Pulmonary artery endothelial cell (primary cell): ENCODE measurements around the gene PADI3. TPM values are rescaled to one million over a fixed set of nuclear protein-coding genes. Genes with fewer than 3 reads are reported as not detected.

Source experiments
- DNase-seq: peaks from one replicate; pipeline ENCODE4 v3.0.0-alpha.2; 2011; ENCODE audit warnings: low read depth, low spot score
- total RNA-seq: library from RNA; depleted of rRNA; stranded (reverse); fragments of >200 nt; gene quantifications from 2 replicates; pipeline ENCODE4 v1.2.3, GENCODE V29; 2014

PADI3 gene
- total RNA-seq, 1 donor from 2014 or later, result not detected

- no peak for DNase-seq
Observed at GRCh38 chr1:17330856-17331255, 82.0 kb downstream of the PADI3 start.

- DNase-seq, result no peak
Observed at GRCh38 chr1:17333081-17333480, 84.2 kb downstream of the PADI3 start.

Other genes with a start within 250 kb of the PADI3 start
- gene ATP13A2, start 237.2 kb upstream of the PADI3 start, total RNA-seq, result 41.6 and 51.7 TPM in 2 replicates
- gene SDHB, start 195.1 kb upstream of the PADI3 start, total RNA-seq, result 163 and 191 TPM in 2 replicates
- not detected in 2 replicates for gene PADI2, start 129.6 kb upstream of the PADI3 start, total RNA-seq
- not detected in 2 replicates for gene PADI1, start 44.0 kb upstream of the PADI3 start, total RNA-seq
- gene PADI4, start 59.1 kb downstream of the PADI3 start, total RNA-seq, result not detected in 2 replicates
- not detected in 2 replicates for gene PADI6, start 123.1 kb downstream of the PADI3 start, total RNA-seq
- gene RCC2, start 190.6 kb downstream of the PADI3 start, total RNA-seq, result 95.7 and 129 TPM in 2 replicates